ENCODE results near the gene AMBRA1. TPM values are rescaled to one million over a fixed set of nuclear protein-coding genes. Genes with fewer than 3 reads are reported as not detected.

The AMBRA1 gene
- total RNA-seq, 2 donors from 2014 or later = 56.2 to 60.7 TPM

- H3K9me3 ChIP-seq = no peaks in the 10 kb centered on the region
- no peaks in the 10 kb centered on the region for H3K36me3 ChIP-seq
- DNase-seq (ENCODE audit: low spot score) = no peak
- no peaks in the 10 kb centered on the region for H3K4me1 ChIP-seq (replicated peaks)
- no peak overlapping the region for H3K27ac ChIP-seq
- no peak overlapping the region for H3K4me3 ChIP-seq
- TF ChIP-seq POLR2A (IDR thresholded peaks at IDR 0.05) = no peak
- no peak for TF ChIP-seq CTCF (IDR thresholded peaks at IDR 0.05)
- no peak for TF ChIP-seq POLR2AphosphoS5 (IDR thresholded peaks at IDR 0.05)
- no peaks in the 10 kb centered on the region for H3K27me3 ChIP-seq (replicated peaks; ENCODE audit: insufficient read depth)
- 88% methylated on average over 1 of the region's 1 CpG for WGBS
- intact Hi-C loops (cut with DNase I) = no loop called here
Observed at GRCh38 chr11:46498179-46498578, 95.6 kb downstream of the AMBRA1 start.

GRCh38 chr11:46497498-46497897 lies 96.3 kb downstream of the AMBRA1 start:
- Histone ChIP-seq H3K4me3 (no peak overlapping the region), H3K9me3 (no peaks in the 10 kb centered on the region), H3K36me3 (no peaks in the 10 kb centered on the region), H3K27ac (no peak overlapping the region), H3K27me3 (replicated peaks; ENCODE audit: insufficient read depth) (no peaks in the 10 kb centered on the region), H3K4me1 (replicated peaks) (no peaks in the 10 kb centered on the region)
- TF ChIP-seq POLR2A (IDR thresholded peaks at IDR 0.05) = no peak
- TF ChIP-seq POLR2AphosphoS5 (IDR thresholded peaks at IDR 0.05) = no peak
- TF ChIP-seq CTCF (IDR thresholded peaks at IDR 0.05) = no peak
- intact Hi-C loops (cut with DNase I) = no loop called here
- no peak for DNase-seq (ENCODE audit: low spot score)
- 81% methylated on average over 4 of the region's 4 CpGs for WGBS

- WGBS = 87% methylated on average over 9 of the region's 9 CpGs
- DNase-seq (ENCODE audit: low spot score) = no peak
- Histone ChIP-seq H3K4me3 (no peak overlapping the region), H3K9me3 (no peaks in the 10 kb centered on the region), H3K4me1 (replicated peaks) (peaks cover 7% of the 10 kb centered on the region), H3K27ac (no peak overlapping the region), H3K27me3 (replicated peaks; ENCODE audit: insufficient read depth) (no peaks in the 10 kb centered on the region), H3K36me3 (no peaks in the 10 kb centered on the region)
- intact Hi-C loops (cut with DNase I) = no loop called here
- TF ChIP-seq CTCF (IDR thresholded peaks at IDR 0.05) (no peak), POLR2A (IDR thresholded peaks at IDR 0.05) (no peak), POLR2AphosphoS5 (IDR thresholded peaks at IDR 0.05) (no peak)
Observed at GRCh38 chr11:46493791-46494190, 100.0 kb downstream of the AMBRA1 start.

GRCh38 chr11:46492532-46492931 lies 101.3 kb downstream of the AMBRA1 start:
- Histone ChIP-seq H3K36me3 (no peaks in the 10 kb centered on the region), H3K4me1 (replicated peaks) (peaks cover 7% of the 10 kb centered on the region), H3K27me3 (replicated peaks; ENCODE audit: insufficient read depth) (no peaks in the 10 kb centered on the region), H3K4me3 (no peak overlapping the region), H3K27ac (no peak overlapping the region), H3K9me3 (no peaks in the 10 kb centered on the region)
- intact Hi-C loops (cut with DNase I) = no loop called here
- no peak for DNase-seq (ENCODE audit: low spot score)
- 73% methylated on average over 11 of the region's 11 CpGs for WGBS
- no peak for TF ChIP-seq POLR2AphosphoS5 (IDR thresholded peaks at IDR 0.05)
- TF ChIP-seq POLR2A (IDR thresholded peaks at IDR 0.05) = no peak
- TF ChIP-seq CTCF (IDR thresholded peaks at IDR 0.05) = no peak

- Histone ChIP-seq H3K27me3 (replicated peaks; ENCODE audit: insufficient read depth) (no peaks in the 10 kb centered on the region), H3K27ac (no peak overlapping the region), H3K9me3 (no peaks in the 10 kb centered on the region), H3K36me3 (no peaks in the 10 kb centered on the region), H3K4me1 (replicated peaks) (peaks cover 7% of the 10 kb centered on the region), H3K4me3 (no peak overlapping the region)
- TF ChIP-seq CTCF (IDR thresholded peaks at IDR 0.05) = no peak
- TF ChIP-seq POLR2AphosphoS5 (IDR thresholded peaks at IDR 0.05) = no peak
- no peak for TF ChIP-seq POLR2A (IDR thresholded peaks at IDR 0.05)
- 47% methylated on average over 4 of the region's 4 CpGs for WGBS
- no peak for DNase-seq (ENCODE audit: low spot score)
- intact Hi-C loops (cut with DNase I) = no loop called here
Observed at GRCh38 chr11:46491661-46492330, 102.0 kb downstream of the AMBRA1 start.

All from prostate gland (tissue), 2 donors.